ENCODE measurements around the gene SNX32.

SNX32 gene

GRCh38 chr11:65833297-65834030 is at the start of gene SNX32:
SNX32 (plus strand) TSS chr11:65833963; CDS start chr11:65834066, 103 bp downstream.
- DNase-seq: peak; percentile 80

- DNase-seq: no peak
Measured at GRCh38 chr11:65785319-65786007, 48.3 kb upstream of the SNX32 start.

- no peak for DNase-seq
Measured at GRCh38 chr11:65786008-65786785, 47.6 kb upstream of the SNX32 start.

- peak; percentile 63 for DNase-seq
Measured at GRCh38 chr11:65786786-65787636, 46.8 kb upstream of the SNX32 start, which contains the start of gene OVOL1. OVOL1 (plus strand) TSS chr11:65787063; CDS start chr11:65787374, 311 bp downstream.

- no peak for DNase-seq
Measured at GRCh38 chr11:65787649-65788622, 45.8 kb upstream of the SNX32 start.

GRCh38 chr11:65788821-65789220 is 44.9 kb upstream of the SNX32 start:
- no peak for DNase-seq

- no peak for DNase-seq
Measured at GRCh38 chr11:65789230-65790103, 44.3 kb upstream of the SNX32 start.

GRCh38 chr11:65790104-65790901 is 43.5 kb upstream of the SNX32 start:
- no peak for DNase-seq

GRCh38 chr11:65790902-65791650 is 42.7 kb upstream of the SNX32 start:
- no peak for DNase-seq

- peak; percentile 73 for DNase-seq
Measured at GRCh38 chr11:65791719-65792213, 42.0 kb upstream of the SNX32 start.

- no peak for DNase-seq
Measured at GRCh38 chr11:65792456-65792855, 41.3 kb upstream of the SNX32 start.

- DNase-seq: peak; percentile 75
Measured at GRCh38 chr11:65793144-65793581, 40.6 kb upstream of the SNX32 start.

- no peak for DNase-seq
Measured at GRCh38 chr11:65793625-65794400, 40.0 kb upstream of the SNX32 start.

- no peak for DNase-seq
Measured at GRCh38 chr11:65794570-65795510, 38.9 kb upstream of the SNX32 start.

GRCh38 chr11:65796726-65797601 is 36.8 kb upstream of the SNX32 start:
- DNase-seq: no peak
